ENCODE measurements around the gene VWA3A.

GRCh38 chr16:22162656-22163009 is 70.3 kb downstream of the VWA3A start:
- TF ChIP-seq POLR2AphosphoS5 (IDR thresholded peaks at IDR 0.05; ENCODE audit: low read depth, low read length) (no peak), CTCF (IDR thresholded peaks at IDR 0.05) (no peak)

Measured in Panc1 (cell line).